ENCODE measurements around the gene ATP8B4. TPM values are rescaled to one million over a fixed set of nuclear protein-coding genes. Genes with fewer than 3 reads are reported as not detected.

Gene ATP8B4
- polyA plus RNA-seq, 3 donors = 6.1 to 9.6 (median 6.8) TPM

DNA sequence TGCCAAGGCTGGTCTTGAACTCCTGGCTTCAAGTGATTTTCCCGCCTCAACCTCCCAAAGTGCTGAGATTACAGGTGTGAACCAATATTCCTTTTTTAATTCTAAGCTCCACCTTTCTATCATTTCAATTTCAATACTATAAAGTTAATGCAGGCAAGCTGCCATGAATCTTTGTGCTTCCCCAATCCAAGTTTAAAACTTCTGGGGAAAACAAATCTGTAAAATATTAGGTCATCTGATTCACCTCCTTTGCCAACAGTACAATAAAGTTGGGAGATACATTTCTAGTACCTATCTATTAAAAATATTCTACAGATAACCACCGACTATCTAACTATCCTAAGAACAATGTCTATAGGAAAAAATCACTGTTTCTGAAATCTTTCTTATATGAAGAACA is 102.1 kb downstream of the ATP8B4 start:
- TF ChIP-seq, protein P1, sequence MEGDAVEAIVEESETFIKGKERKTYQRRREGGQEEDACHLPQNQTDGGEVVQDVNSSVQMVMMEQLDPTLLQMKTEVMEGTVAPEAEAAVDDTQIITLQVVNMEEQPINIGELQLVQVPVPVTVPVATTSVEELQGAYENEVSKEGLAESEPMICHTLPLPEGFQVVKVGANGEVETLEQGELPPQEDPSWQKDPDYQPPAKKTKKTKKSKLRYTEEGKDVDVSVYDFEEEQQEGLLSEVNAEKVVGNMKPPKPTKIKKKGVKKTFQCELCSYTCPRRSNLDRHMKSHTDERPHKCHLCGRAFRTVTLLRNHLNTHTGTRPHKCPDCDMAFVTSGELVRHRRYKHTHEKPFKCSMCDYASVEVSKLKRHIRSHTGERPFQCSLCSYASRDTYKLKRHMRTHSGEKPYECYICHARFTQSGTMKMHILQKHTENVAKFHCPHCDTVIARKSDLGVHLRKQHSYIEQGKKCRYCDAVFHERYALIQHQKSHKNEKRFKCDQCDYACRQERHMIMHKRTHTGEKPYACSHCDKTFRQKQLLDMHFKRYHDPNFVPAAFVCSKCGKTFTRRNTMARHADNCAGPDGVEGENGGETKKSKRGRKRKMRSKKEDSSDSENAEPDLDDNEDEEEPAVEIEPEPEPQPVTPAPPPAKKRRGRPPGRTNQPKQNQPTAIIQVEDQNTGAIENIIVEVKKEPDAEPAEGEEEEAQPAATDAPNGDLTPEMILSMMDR (IDR thresholded peaks at IDR 0.05) = no peak
- H3K9me3 ChIP-seq (replicated peaks in 1 of 2; ENCODE audit: control insufficient read depth in 1 of 2, insufficient read depth in 1 of 2, low read length in 2 of 2) = no peaks in the 10 kb centered on the region
- peaks cover 17 to 87% of the 10 kb centered on the region in 2 donors for H3K36me3 ChIP-seq (replicated peaks in 1 of 2; ENCODE audit: control insufficient read depth in 1 of 2, insufficient read depth in 2 of 2, low read length in 2 of 2)
- no peaks in the 10 kb centered on the region for H4K20me1 ChIP-seq (ENCODE audit: insufficient read depth, low read length)
- no peaks in the 10 kb centered on the region for H3K9me3 Mint-ChIP-seq
- no peak overlapping the region for H3K4me3 Mint-ChIP-seq
- whole genome bisulfite sequencing (ENCODE audit: insufficient coverage) = no CpG with 5 or more reads among the region's 2 CpGs
- no peak overlapping the region for H3K9ac ChIP-seq (ENCODE audit: insufficient read depth, low read length, poor library complexity, severe bottlenecking)
- no peak overlapping the region for H2AFZ ChIP-seq (ENCODE audit: insufficient read depth, low read depth, low read length, poor library complexity, severe bottlenecking)
- peaks cover 0 to 1% (median 0%) of the 10 kb centered on the region in 3 donors for H3K27me3 Mint-ChIP-seq (ENCODE audit: low read depth in 3 of 3)
- intact Hi-C loops (cut with micrococcal nuclease) = no loop called here
- DNase-seq = no peak
- no peak overlapping the region for H3K4me3 ChIP-seq (replicated peaks in 1 of 3; ENCODE audit: low read depth in 2 of 3, low read length in 3 of 3)
- peak overlapping the region in 1 of 2 donors; percentile 69 for H3K27ac ChIP-seq (ENCODE audit: low read depth in 1 of 2, low read length in 2 of 2)
- peaks cover 47 to 58% of the 10 kb centered on the region in 2 donors for H3K36me3 Mint-ChIP-seq
- H3K27me3 ChIP-seq (ENCODE audit: control insufficient read depth in 2 of 2, insufficient read depth in 2 of 2, low read length in 2 of 2) = no peaks in the 10 kb centered on the region
- no peaks in the 10 kb centered on the region for H3K4me1 ChIP-seq (ENCODE audit: control insufficient read depth in 1 of 2, insufficient read depth in 2 of 2, low read length in 2 of 2)
- H3K4me1 Mint-ChIP-seq = no peaks in the 10 kb centered on the region
- peaks cover 26% of the 10 kb centered on the region for H3K79me2 ChIP-seq (ENCODE audit: insufficient read depth, low read length)
- no peak overlapping the region for H3K4me2 ChIP-seq (replicated peaks; ENCODE audit: extremely low read depth, low read length, poor library complexity, severe bottlenecking)
- H3K27ac Mint-ChIP-seq = peak overlapping the region in 3 of 7 donors; percentile 46 to 81 (median 60)

DNA sequence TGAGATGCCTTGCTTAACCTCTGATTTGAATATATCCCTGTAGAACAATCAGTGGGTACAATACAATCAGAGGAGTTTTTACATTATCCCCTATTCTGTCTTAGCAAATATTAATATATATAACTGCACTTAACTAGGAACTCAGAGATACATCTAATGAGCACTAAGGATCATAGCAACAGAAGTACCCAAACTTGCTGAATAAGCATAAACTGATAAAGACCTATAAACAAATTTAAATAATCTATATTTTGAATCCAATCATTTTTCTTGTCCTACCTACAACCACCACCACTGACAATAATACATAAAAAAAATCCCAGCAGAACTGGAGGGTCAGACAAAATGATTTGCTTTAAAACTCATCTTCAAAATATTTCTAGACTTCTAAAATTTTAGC is 106.2 kb downstream of the ATP8B4 start:
- no peak for DNase-seq
- H3K27me3 Mint-ChIP-seq (ENCODE audit: low read depth in 3 of 3) = peaks cover 0 to 1% (median 0%) of the 10 kb centered on the region in 3 donors
- no peaks in the 10 kb centered on the region for H3K9me3 ChIP-seq (replicated peaks in 1 of 2; ENCODE audit: control insufficient read depth in 1 of 2, insufficient read depth in 1 of 2, low read length in 2 of 2)
- H3K79me2 ChIP-seq (ENCODE audit: insufficient read depth, low read length) = peaks cover 13% of the 10 kb centered on the region
- TF ChIP-seq, protein P1 (IDR thresholded peaks at IDR 0.05) = no peak
- no peak overlapping the region for H3K4me3 Mint-ChIP-seq
- no peaks in the 10 kb centered on the region for H3K27me3 ChIP-seq (ENCODE audit: control insufficient read depth in 2 of 2, insufficient read depth in 2 of 2, low read length in 2 of 2)
- H3K9me3 Mint-ChIP-seq = no peaks in the 10 kb centered on the region
- no peak overlapping the region for H3K9ac ChIP-seq (ENCODE audit: insufficient read depth, low read length, poor library complexity, severe bottlenecking)
- H2AFZ ChIP-seq (ENCODE audit: insufficient read depth, low read depth, low read length, poor library complexity, severe bottlenecking) = no peak overlapping the region
- H3K27ac Mint-ChIP-seq = peak overlapping the region in 2 of 7 donors; percentile 9 to 32
- intact Hi-C loops (cut with micrococcal nuclease) = no loop called here
- no peaks in the 10 kb centered on the region for H3K4me1 ChIP-seq (ENCODE audit: control insufficient read depth in 1 of 2, insufficient read depth in 2 of 2, low read length in 2 of 2)
- H3K36me3 Mint-ChIP-seq = peaks cover 42 to 61% of the 10 kb centered on the region in 2 donors
- no peaks in the 10 kb centered on the region for H3K4me1 Mint-ChIP-seq
- no peak overlapping the region for H3K4me2 ChIP-seq (replicated peaks; ENCODE audit: extremely low read depth, low read length, poor library complexity, severe bottlenecking)
- no peaks in the 10 kb centered on the region for H4K20me1 ChIP-seq (ENCODE audit: insufficient read depth, low read length)
- H3K27ac ChIP-seq (ENCODE audit: low read depth in 1 of 2, low read length in 2 of 2) = peak overlapping the region in 1 of 2 donors; percentile 54
- H3K36me3 ChIP-seq (replicated peaks in 1 of 2; ENCODE audit: control insufficient read depth in 1 of 2, insufficient read depth in 2 of 2, low read length in 2 of 2) = peaks cover 30 to 91% of the 10 kb centered on the region in 2 donors
- no peak overlapping the region for H3K4me3 ChIP-seq (replicated peaks in 1 of 3; ENCODE audit: low read depth in 2 of 3, low read length in 3 of 3)

Data from CD14-positive monocyte (primary cell).